ENCODE data around the gene LRMDA. TPM values are rescaled to one million over a fixed set of nuclear protein-coding genes. Genes with fewer than 3 reads are reported as not detected.

LRMDA gene
- polyA plus RNA-seq, 2 of the 4 experiments (the other 2 are of a cell fraction), result 4.6 to 5.2 TPM

DNA sequence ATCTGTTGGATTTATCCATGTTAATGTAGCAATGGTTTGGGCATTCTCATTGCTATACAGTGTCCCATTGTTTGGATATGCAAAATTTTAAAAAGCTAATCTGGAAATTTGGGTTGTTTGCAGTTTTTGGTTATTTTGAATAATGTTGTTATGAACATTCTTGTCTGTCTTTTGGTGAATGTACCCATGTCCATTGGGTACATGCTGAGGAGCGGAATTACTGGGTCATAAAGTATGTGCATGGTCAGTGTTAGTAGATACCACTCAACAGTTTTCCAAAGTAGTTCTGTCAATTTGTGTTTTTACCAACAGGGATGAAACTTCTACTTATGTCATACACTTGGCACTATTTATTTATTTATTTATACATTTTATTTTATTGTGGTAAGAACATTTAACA lies 153.9 kb downstream of the LRMDA start (continued):
- TF ChIP-seq USF2 (IDR thresholded peaks at IDR 0.05), result no peak
- TF ChIP-seq HOXB13 (CRISPR knock-in tag; IDR thresholded peaks at IDR 0.05; ENCODE audit: low read depth), result no peak
- TF ChIP-seq MYC (IDR thresholded peaks at IDR 0.05; ENCODE audit: borderline replicate concordance, low read length), result no peak

DNA sequence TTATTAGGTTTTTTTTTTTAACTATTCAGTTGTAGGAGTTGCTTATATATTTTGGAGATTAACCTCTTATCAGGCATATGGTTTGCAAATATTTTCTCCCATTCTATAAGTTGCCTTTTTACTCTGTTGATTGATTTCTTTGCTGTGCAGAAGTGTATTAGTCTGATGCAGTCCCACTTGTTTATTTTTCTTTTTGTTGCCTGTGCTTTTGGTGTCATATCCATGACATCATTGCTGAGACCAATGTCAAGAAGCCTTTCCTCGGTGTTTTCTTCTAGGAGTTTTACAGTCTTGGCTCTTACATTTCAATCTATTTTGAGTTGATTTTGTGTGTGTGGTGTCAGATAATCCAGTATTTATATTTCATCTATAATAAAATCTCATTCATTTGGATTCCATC lies 155.4 kb downstream of the LRMDA start:
- Histone ChIP-seq H3K4me3 (no peak overlapping the region), H3K4me1 (no peaks in the 10 kb centered on the region), H3K9me3 (peaks cover 9% of the 10 kb centered on the region; the same call in 2 of the 3 replicates), H3K27ac (no peak overlapping the region), H3K4me2 (no peak overlapping the region)
- POLR2A ChIA-PET, result no interaction called here
- CTCF ChIA-PET, result no interaction called here
- 50% methylated on average over 1 of the region's 1 CpG for WGBS (ENCODE audit: missing lambda C conversion rate)
- TF ChIP-seq JUNB (IDR thresholded peaks at IDR 0.05) (no peak), MAFK (IDR thresholded peaks at IDR 0.05; ENCODE audit: partially characterized antibody) (no peak), SMC3 (IDR thresholded peaks at IDR 0.05) (no peak), KDM1A (IDR thresholded peaks at IDR 0.05; ENCODE audit: low read depth) (no peak), ZFP36 (IDR thresholded peaks at IDR 0.05; ENCODE audit: borderline replicate concordance, partially characterized antibody) (no peak), RCOR1 (IDR thresholded peaks at IDR 0.05; ENCODE audit: low read depth, low read length) (no peak), HOXA7 (CRISPR knock-in tag; IDR thresholded peaks at IDR 0.05) (no peak), KDM5A (IDR thresholded peaks at IDR 0.05) (no peak), NFE2L2 (conservative IDR thresholded peaks at IDR 0.05; ENCODE audit: low read length) (no peak), HDAC2 (IDR thresholded peaks at IDR 0.05) (no peak), POLR2AphosphoS2 (conservative IDR thresholded peaks at IDR 0.05; ENCODE audit: low read length) (no peak), FOSB (CRISPR knock-in tag; IDR thresholded peaks at IDR 0.05) (no peak), USF2 (IDR thresholded peaks at IDR 0.05) (no peak), NR3C1 (IDR thresholded peaks at IDR 0.05) (no peak)
- TF ChIP-seq, protein P1, sequence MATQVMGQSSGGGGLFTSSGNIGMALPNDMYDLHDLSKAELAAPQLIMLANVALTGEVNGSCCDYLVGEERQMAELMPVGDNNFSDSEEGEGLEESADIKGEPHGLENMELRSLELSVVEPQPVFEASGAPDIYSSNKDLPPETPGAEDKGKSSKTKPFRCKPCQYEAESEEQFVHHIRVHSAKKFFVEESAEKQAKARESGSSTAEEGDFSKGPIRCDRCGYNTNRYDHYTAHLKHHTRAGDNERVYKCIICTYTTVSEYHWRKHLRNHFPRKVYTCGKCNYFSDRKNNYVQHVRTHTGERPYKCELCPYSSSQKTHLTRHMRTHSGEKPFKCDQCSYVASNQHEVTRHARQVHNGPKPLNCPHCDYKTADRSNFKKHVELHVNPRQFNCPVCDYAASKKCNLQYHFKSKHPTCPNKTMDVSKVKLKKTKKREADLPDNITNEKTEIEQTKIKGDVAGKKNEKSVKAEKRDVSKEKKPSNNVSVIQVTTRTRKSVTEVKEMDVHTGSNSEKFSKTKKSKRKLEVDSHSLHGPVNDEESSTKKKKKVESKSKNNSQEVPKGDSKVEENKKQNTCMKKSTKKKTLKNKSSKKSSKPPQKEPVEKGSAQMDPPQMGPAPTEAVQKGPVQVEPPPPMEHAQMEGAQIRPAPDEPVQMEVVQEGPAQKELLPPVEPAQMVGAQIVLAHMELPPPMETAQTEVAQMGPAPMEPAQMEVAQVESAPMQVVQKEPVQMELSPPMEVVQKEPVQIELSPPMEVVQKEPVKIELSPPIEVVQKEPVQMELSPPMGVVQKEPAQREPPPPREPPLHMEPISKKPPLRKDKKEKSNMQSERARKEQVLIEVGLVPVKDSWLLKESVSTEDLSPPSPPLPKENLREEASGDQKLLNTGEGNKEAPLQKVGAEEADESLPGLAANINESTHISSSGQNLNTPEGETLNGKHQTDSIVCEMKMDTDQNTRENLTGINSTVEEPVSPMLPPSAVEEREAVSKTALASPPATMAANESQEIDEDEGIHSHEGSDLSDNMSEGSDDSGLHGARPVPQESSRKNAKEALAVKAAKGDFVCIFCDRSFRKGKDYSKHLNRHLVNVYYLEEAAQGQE (IDR thresholded peaks at IDR 0.05), result no peak
- TF ChIP-seq, protein P2, sequence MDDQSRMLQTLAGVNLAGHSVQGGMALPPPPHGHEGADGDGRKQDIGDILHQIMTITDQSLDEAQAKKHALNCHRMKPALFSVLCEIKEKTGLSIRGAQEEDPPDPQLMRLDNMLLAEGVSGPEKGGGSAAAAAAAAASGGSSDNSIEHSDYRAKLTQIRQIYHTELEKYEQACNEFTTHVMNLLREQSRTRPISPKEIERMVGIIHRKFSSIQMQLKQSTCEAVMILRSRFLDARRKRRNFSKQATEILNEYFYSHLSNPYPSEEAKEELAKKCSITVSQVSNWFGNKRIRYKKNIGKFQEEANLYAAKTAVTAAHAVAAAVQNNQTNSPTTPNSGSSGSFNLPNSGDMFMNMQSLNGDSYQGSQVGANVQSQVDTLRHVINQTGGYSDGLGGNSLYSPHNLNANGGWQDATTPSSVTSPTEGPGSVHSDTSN (IDR thresholded peaks at IDR 0.05), result no peak
- TF ChIP-seq, protein P3, sequence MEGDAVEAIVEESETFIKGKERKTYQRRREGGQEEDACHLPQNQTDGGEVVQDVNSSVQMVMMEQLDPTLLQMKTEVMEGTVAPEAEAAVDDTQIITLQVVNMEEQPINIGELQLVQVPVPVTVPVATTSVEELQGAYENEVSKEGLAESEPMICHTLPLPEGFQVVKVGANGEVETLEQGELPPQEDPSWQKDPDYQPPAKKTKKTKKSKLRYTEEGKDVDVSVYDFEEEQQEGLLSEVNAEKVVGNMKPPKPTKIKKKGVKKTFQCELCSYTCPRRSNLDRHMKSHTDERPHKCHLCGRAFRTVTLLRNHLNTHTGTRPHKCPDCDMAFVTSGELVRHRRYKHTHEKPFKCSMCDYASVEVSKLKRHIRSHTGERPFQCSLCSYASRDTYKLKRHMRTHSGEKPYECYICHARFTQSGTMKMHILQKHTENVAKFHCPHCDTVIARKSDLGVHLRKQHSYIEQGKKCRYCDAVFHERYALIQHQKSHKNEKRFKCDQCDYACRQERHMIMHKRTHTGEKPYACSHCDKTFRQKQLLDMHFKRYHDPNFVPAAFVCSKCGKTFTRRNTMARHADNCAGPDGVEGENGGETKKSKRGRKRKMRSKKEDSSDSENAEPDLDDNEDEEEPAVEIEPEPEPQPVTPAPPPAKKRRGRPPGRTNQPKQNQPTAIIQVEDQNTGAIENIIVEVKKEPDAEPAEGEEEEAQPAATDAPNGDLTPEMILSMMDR (IDR thresholded peaks at IDR 0.05), result no peak
- TF ChIP-seq, protein P4, sequence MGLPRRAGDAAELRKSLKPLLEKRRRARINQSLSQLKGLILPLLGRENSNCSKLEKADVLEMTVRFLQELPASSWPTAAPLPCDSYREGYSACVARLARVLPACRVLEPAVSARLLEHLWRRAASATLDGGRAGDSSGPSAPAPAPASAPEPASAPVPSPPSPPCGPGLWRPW (IDR thresholded peaks at IDR 0.05), result no peak
- FAIRE-seq (no peak), ATAC-seq (no peak), DNase-seq (ENCODE audit: low read depth in 1 of 2, low spot score in 1 of 2) (no peak)

All from A549 (cell line).